C4-2B (cell line): Measurements from ENCODE around the gene LRRC32.

Experiments used
- CTCF ChIP-seq: fragments of 450-650 bp; conservative IDR thresholded peaks from 2 replicates; pipeline ENCODE4 v1.5.1; 2017; ENCODE audit warnings: mild to moderate bottlenecking
- ZFX ChIP-seq: fragments of 450-650 bp; IDR thresholded peaks from 2 replicates; pipeline ENCODE4 v1.6.1; 2017

GRCh38 chr11:76700177-76701100 lies 29.9 kb upstream of the LRRC32 start:
- no peak for TF ChIP-seq CTCF
- no peak for TF ChIP-seq ZFX
